H7 (cell line): ENCODE data around the gene COL8A1. TPM values are rescaled to one million over a fixed set of nuclear protein-coding genes. Genes with fewer than 3 reads are reported as not detected.
"Not testable (repeated sequence)": the region's sequence is repeated elsewhere in the genome, so short reads cannot be mapped to it uniquely, and the experiment has no call there.

Experiments
- DNase-seq: peaks from one replicate; pipeline ENCODE4 v3.0.0; 2012
- H3K27me3 ChIP-seq: 2 replicates; pipeline ENCODE4 v1.6.0; 2011; ENCODE audit warnings: mild to moderate bottlenecking, low read length; ENCODE audit not compliant: control insufficient read depth, insufficient read depth
- H3K36me3 ChIP-seq: replicated peaks from 2 replicates; pipeline ENCODE4 v1.5.1; 2011; ENCODE audit warnings: low read length; ENCODE audit not compliant: control insufficient read depth, insufficient read depth
- H3K4me3 ChIP-seq: 2 replicates; pipeline ENCODE4 v1.5.1; 2011; ENCODE audit warnings: low read depth, mild to moderate bottlenecking, control low read depth, low read length, moderate library complexity; ENCODE audit not compliant: insufficient read depth
- total RNA-seq: library from RNA; depleted of rRNA; stranded (reverse); fragments of >200 nt; shearing (Covaris generic); gene quantifications from 2 replicates; pipeline ENCODE4 v1.2.3, GENCODE V29; 2014; rRNA removed

Gene COL8A1
- total RNA-seq = 0.59 and 1.2 TPM in 2 replicates

GRCh38 chr3:99638167-99638948 is at the start of gene COL8A1:
Gene COL8A1, plus strand, starts transcription at chr3:99638594. Its CDS starts 152,089 bp downstream, at chr3:99790683.
- Histone ChIP-seq H3K4me3 (peak within 1 kb of the TSS; percentile 60), H3K27me3 (peaks cover 13% of the 10 kb centered on the region), H3K36me3 (no peaks in the 10 kb centered on the region)
- peak; percentile 66 for DNase-seq

- not testable (repeated sequence) for H3K27me3 ChIP-seq, H3K36me3 ChIP-seq, H3K4me3 ChIP-seq, DNase-seq
These were observed 49.2 kb upstream of the COL8A1 start for GRCh38 chr3:99589168-99589567.

GRCh38 chr3:99599894-99600293 is 38.5 kb upstream of the COL8A1 start:
- Histone ChIP-seq H3K27me3 (no peaks in the 10 kb centered on the region), H3K4me3 (no peak overlapping the region), H3K36me3 (no peaks in the 10 kb centered on the region)
- DNase-seq = no peak

GRCh38 chr3:99601515-99601914 is 36.9 kb upstream of the COL8A1 start:
- no peak for DNase-seq
- Histone ChIP-seq H3K36me3 (no peaks in the 10 kb centered on the region), H3K4me3 (no peak overlapping the region), H3K27me3 (no peaks in the 10 kb centered on the region)

- H3K27me3 ChIP-seq = no peaks in the 10 kb centered on the region
- no peak for DNase-seq
- no peaks in the 10 kb centered on the region for H3K36me3 ChIP-seq
- no peak overlapping the region for H3K4me3 ChIP-seq
These were observed 36.2 kb upstream of the COL8A1 start for GRCh38 chr3:99602183-99602582.

- no peaks in the 10 kb centered on the region for H3K36me3 ChIP-seq
- H3K27me3 ChIP-seq = no peaks in the 10 kb centered on the region
- H3K4me3 ChIP-seq = no peak overlapping the region
- no peak for DNase-seq
These were observed 31.2 kb upstream of the COL8A1 start for GRCh38 chr3:99607151-99607550.

GRCh38 chr3:99614768-99615167 is 23.6 kb upstream of the COL8A1 start:
- no peak for DNase-seq
- no peaks in the 10 kb centered on the region for H3K27me3 ChIP-seq
- no peak overlapping the region for H3K4me3 ChIP-seq
- no peaks in the 10 kb centered on the region for H3K36me3 ChIP-seq

GRCh38 chr3:99620077-99620767 is 18.2 kb upstream of the COL8A1 start:
- DNase-seq = no peak
- Histone ChIP-seq H3K36me3 (no peaks in the 10 kb centered on the region), H3K4me3 (no peak overlapping the region)

GRCh38 chr3:99620976-99621375 is 17.4 kb upstream of the COL8A1 start:
- no peak overlapping the region for H3K4me3 ChIP-seq
- no peaks in the 10 kb centered on the region for H3K27me3 ChIP-seq
- no peak for DNase-seq
- no peaks in the 10 kb centered on the region for H3K36me3 ChIP-seq

More at GRCh38 chr3:99620077-99620767, 18.2 kb upstream of the COL8A1 start:
- no peaks in the 10 kb centered on the region for H3K27me3 ChIP-seq

- Histone ChIP-seq H3K36me3 (no peaks in the 10 kb centered on the region), H3K4me3 (no peak overlapping the region), H3K27me3 (no peaks in the 10 kb centered on the region)
- DNase-seq = no peak
These were observed 13.7 kb upstream of the COL8A1 start for GRCh38 chr3:99624496-99625236.

GRCh38 chr3:99625237-99625622 is 13.2 kb upstream of the COL8A1 start:
- no peaks in the 10 kb centered on the region for H3K27me3 ChIP-seq
- H3K36me3 ChIP-seq = no peaks in the 10 kb centered on the region
- no peak for DNase-seq

GRCh38 chr3:99625643-99626416 is 12.6 kb upstream of the COL8A1 start:
- no peak for DNase-seq
- Histone ChIP-seq H3K36me3 (no peaks in the 10 kb centered on the region), H3K27me3 (no peaks in the 10 kb centered on the region), H3K4me3 (no peak overlapping the region)

More at GRCh38 chr3:99625237-99625622, 13.2 kb upstream of the COL8A1 start:
- H3K4me3 ChIP-seq = no peak overlapping the region

- DNase-seq = no peak
- H3K27me3 ChIP-seq = no peaks in the 10 kb centered on the region
- H3K4me3 ChIP-seq = no peak overlapping the region
- no peaks in the 10 kb centered on the region for H3K36me3 ChIP-seq
These were observed 12.0 kb upstream of the COL8A1 start for GRCh38 chr3:99626417-99626788.
